CD4-positive, alpha-beta T cell treated with Interleukin-6 for 4 hours (primary cell): ENCODE data around the gene SLC45A1.

ENCODE experiments used
- DNase-seq: peaks from one replicate; pipeline ENCODE4 v3.0.0-alpha.2; 2020; ENCODE audit warnings: mixed read lengths

Gene SLC45A1

GRCh38 chr1:8312235-8313218 is 5.4 kb upstream of the SLC45A1 start:
- DNase-seq, result no peak

- no peak for DNase-seq
Observed at GRCh38 chr1:8313231-8313630, 4.7 kb upstream of the SLC45A1 start.

GRCh38 chr1:8314346-8315280 is 3.3 kb upstream of the SLC45A1 start:
- DNase-seq, result peak; percentile 62

- DNase-seq, result no peak
Observed at GRCh38 chr1:8315573-8316475, 2.1 kb upstream of the SLC45A1 start.

GRCh38 chr1:8318436-8318835 is 522 bp downstream of the SLC45A1 start:
- peak; percentile 7 for DNase-seq

GRCh38 chr1:8321612-8322011 is 3.7 kb downstream of the SLC45A1 start:
- DNase-seq, result no peak

- DNase-seq, result no peak
Observed at GRCh38 chr1:8323706-8324105, 5.8 kb downstream of the SLC45A1 start.

- DNase-seq, result no peak
Observed at GRCh38 chr1:8324176-8324810, 6.4 kb downstream of the SLC45A1 start.

- DNase-seq, result no peak
Observed at GRCh38 chr1:8325771-8326170, 7.9 kb downstream of the SLC45A1 start.

- no peak for DNase-seq
Observed at GRCh38 chr1:8326265-8326664, 8.4 kb downstream of the SLC45A1 start.

- DNase-seq, result no peak
Observed at GRCh38 chr1:8328271-8328670, 10.4 kb downstream of the SLC45A1 start.

- DNase-seq, result no peak
Observed at GRCh38 chr1:8329439-8329838, 11.5 kb downstream of the SLC45A1 start.

- no peak for DNase-seq
Observed at GRCh38 chr1:8329858-8330257, 11.9 kb downstream of the SLC45A1 start.

- DNase-seq, result no peak
Observed at GRCh38 chr1:8330271-8331125, 12.6 kb downstream of the SLC45A1 start.

GRCh38 chr1:8332806-8333205 is 14.9 kb downstream of the SLC45A1 start:
- no peak for DNase-seq

- no peak for DNase-seq
Observed at GRCh38 chr1:8333246-8333987, 15.5 kb downstream of the SLC45A1 start.

- DNase-seq, result no peak
Observed at GRCh38 chr1:8334106-8334851, 16.4 kb downstream of the SLC45A1 start.

GRCh38 chr1:8335246-8335645 is 17.3 kb downstream of the SLC45A1 start:
- no peak for DNase-seq

- no peak for DNase-seq
Observed at GRCh38 chr1:8337776-8338525, 20.0 kb downstream of the SLC45A1 start.
